CD4-positive, alpha-beta T cell treated with Interleukin-6 for 4 hours (primary cell): Measurements from ENCODE around the gene RAB36.

Experiments used
- DNase-seq: peaks from one replicate; pipeline ENCODE4 v3.0.0-alpha.2; 2020; ENCODE audit warnings: mixed read lengths

The RAB36 gene

GRCh38 chr22:23184100-23184763 lies 39.0 kb downstream of the RAB36 start:
- DNase-seq, result no peak

GRCh38 chr22:23184764-23185113 lies 39.5 kb downstream of the RAB36 start:
- no peak for DNase-seq

GRCh38 chr22:23187211-23187610 lies 41.9 kb downstream of the RAB36 start:
- no peak for DNase-seq

GRCh38 chr22:23187871-23188700 lies 42.8 kb downstream of the RAB36 start:
- DNase-seq, result no peak

GRCh38 chr22:23190526-23190925 lies 45.2 kb downstream of the RAB36 start:
- no peak for DNase-seq

- no peak for DNase-seq
Observed at GRCh38 chr22:23192133-23192532, 46.9 kb downstream of the RAB36 start.

GRCh38 chr22:23192558-23192957 lies 47.3 kb downstream of the RAB36 start:
- DNase-seq, result no peak

GRCh38 chr22:23193196-23193827 lies 48.0 kb downstream of the RAB36 start:
- no peak for DNase-seq

- DNase-seq, result no peak
Observed at GRCh38 chr22:23193882-23194281, 48.6 kb downstream of the RAB36 start.

- no peak for DNase-seq
Observed at GRCh38 chr22:23196165-23196564, 50.9 kb downstream of the RAB36 start.

- DNase-seq, result no peak
Observed at GRCh38 chr22:23197836-23198235, 52.6 kb downstream of the RAB36 start.

GRCh38 chr22:23199159-23199558 lies 53.9 kb downstream of the RAB36 start:
- DNase-seq, result no peak

GRCh38 chr22:23200898-23201297 lies 55.6 kb downstream of the RAB36 start:
- DNase-seq, result no peak

GRCh38 chr22:23202812-23203451 lies 57.7 kb downstream of the RAB36 start:
- DNase-seq, result no peak

GRCh38 chr22:23203452-23204124 lies 58.3 kb downstream of the RAB36 start:
- no peak for DNase-seq

- no peak for DNase-seq
Observed at GRCh38 chr22:23204125-23204488, 58.8 kb downstream of the RAB36 start.

- no peak for DNase-seq
Observed at GRCh38 chr22:23204541-23205157, 59.4 kb downstream of the RAB36 start.

GRCh38 chr22:23205339-23206049 lies 60.2 kb downstream of the RAB36 start:
- DNase-seq, result no peak

GRCh38 chr22:23206915-23207314 lies 61.6 kb downstream of the RAB36 start:
- DNase-seq, result no peak

- no peak for DNase-seq
Observed at GRCh38 chr22:23207729-23208393, 62.6 kb downstream of the RAB36 start.
